Measurements from ENCODE around the gene CYB561A3. TPM values are rescaled to one million over a fixed set of nuclear protein-coding genes. Genes with fewer than 3 reads are reported as not detected.

The CYB561A3 gene
- total RNA-seq, 2 donors from 2014 or later: 37.9 to 43.0 TPM

DNA sequence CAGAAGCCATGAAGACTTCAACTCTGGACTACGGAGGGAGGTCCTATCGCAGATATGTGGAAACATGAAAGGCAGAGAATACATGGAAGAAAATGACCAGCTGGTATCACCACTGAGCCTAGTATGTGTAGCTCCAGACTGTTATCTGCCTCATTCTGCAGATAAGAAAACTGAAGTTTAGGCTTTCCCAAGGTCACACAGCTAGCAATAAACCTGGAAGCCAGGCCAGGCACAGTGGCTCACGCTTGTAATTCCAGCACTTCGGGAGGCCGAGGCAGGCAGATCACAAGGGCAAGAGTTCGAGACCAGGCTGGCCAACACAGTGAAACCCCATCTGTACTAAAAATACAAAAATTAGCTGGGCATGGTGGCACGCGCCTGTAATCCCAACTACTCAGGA is 50.9 kb downstream of the CYB561A3 start:
- ATAC-seq (replicated peaks in 1 of 2) (no peak), DNase-seq (no peak)
- Mint-ChIP-seq H3K9me3 (no peaks in the 10 kb centered on the region), H3K4me1 (ENCODE audit: low read depth) (no peaks in the 10 kb centered on the region), H3K36me3 (ENCODE audit: insufficient read depth in 2 of 2) (peaks cover 9 to 28% of the 10 kb centered on the region in 2 donors), H3K4me3 (no peak overlapping the region), H3K27me3 (ENCODE audit: low read depth) (no peaks in the 10 kb centered on the region), H3K27ac (peak overlapping the region; percentile 52)

DNA sequence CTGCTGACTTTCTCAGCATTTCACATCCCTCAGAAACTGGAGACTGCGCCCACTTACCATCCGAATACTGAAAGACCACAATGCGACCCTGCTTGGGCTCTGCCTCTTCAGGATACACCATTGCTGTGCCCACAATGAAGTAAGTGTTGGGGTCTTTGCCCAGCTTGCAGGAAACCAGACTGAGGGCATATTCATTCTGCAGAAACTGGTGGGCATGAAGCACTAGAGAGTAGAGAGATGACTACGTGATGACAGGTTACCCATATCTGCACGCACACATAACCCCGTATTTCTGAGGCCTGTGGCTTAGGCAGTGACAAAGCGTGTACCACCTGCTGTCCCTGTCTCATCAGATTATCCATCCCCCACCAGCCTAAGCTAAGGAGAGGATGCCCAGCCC is 51.9 kb downstream of the CYB561A3 start:
- H3K4me3 Mint-ChIP-seq: peak overlapping the region in 1 of 2 donors; percentile 29
- H3K9me3 Mint-ChIP-seq: no peaks in the 10 kb centered on the region
- ATAC-seq (replicated peaks in 1 of 2) (peak; percentile 93 to 96), DNase-seq (peak; percentile 45 to 52)
- H3K27ac Mint-ChIP-seq: peak overlapping the region; percentile 32
- peaks cover 8 to 22% of the 10 kb centered on the region in 2 donors for H3K36me3 Mint-ChIP-seq (ENCODE audit: insufficient read depth in 2 of 2)
- no peaks in the 10 kb centered on the region for H3K4me1 Mint-ChIP-seq (ENCODE audit: low read depth)
- H3K27me3 Mint-ChIP-seq (ENCODE audit: low read depth): no peaks in the 10 kb centered on the region

DNA sequence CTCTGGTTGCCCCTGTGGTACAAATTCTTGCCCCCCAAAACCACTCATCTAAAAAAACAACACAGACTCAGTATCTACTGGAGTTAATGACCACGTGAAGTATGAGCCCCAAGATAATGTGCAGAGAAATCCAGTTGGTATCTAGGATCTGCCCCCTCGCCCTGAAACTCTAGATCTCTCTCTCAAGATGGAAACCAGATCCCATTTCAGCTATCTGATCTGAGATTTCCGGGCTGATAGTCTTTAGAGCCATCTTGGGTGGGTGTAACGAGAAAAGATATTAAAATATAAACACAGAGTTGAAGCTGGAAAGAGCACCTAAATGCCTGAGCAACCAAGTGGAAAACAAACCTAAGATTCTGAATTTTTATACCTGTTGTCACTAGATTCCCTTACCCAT is 52.5 kb downstream of the CYB561A3 start:
- no peaks in the 10 kb centered on the region for H3K27me3 Mint-ChIP-seq (ENCODE audit: low read depth)
- no peak for DNase-seq
- no peak overlapping the region for H3K4me3 Mint-ChIP-seq
- H3K9me3 Mint-ChIP-seq: no peaks in the 10 kb centered on the region
- H3K36me3 Mint-ChIP-seq (ENCODE audit: insufficient read depth in 2 of 2): peaks cover 8 to 24% of the 10 kb centered on the region in 2 donors
- no peak overlapping the region for H3K27ac Mint-ChIP-seq
- no peaks in the 10 kb centered on the region for H3K4me1 Mint-ChIP-seq (ENCODE audit: low read depth)
- no peak for ATAC-seq (replicated peaks in 1 of 2)

DNA sequence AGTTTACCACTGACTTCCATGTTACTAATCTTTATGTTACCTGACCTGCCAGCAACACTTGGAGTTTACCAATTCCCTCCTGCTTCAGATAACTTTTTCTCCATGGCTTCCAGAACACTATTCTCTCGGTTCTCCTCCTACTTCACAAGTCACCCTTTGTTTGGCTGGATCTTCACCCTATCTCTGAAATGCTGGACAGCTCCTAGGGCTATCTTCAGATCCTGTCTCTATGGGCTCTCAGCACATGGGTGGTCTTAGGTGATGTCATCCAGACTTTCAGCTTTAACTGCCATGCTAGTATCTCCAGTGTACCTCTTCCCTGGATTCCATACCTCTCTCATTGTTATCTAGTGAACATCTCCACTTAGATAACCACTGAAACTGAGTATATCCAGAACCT is 54.3 kb downstream of the CYB561A3 start:
- ATAC-seq (replicated peaks in 1 of 2): no peak
- H3K4me3 Mint-ChIP-seq: no peak overlapping the region
- DNase-seq: no peak
- H3K27ac Mint-ChIP-seq: no peak overlapping the region
- H3K4me1 Mint-ChIP-seq (ENCODE audit: low read depth): no peaks in the 10 kb centered on the region
- peaks cover 2 to 18% of the 10 kb centered on the region in 2 donors for H3K36me3 Mint-ChIP-seq (ENCODE audit: insufficient read depth in 2 of 2)
- no peaks in the 10 kb centered on the region for H3K9me3 Mint-ChIP-seq
- H3K27me3 Mint-ChIP-seq (ENCODE audit: low read depth): no peaks in the 10 kb centered on the region

DNA sequence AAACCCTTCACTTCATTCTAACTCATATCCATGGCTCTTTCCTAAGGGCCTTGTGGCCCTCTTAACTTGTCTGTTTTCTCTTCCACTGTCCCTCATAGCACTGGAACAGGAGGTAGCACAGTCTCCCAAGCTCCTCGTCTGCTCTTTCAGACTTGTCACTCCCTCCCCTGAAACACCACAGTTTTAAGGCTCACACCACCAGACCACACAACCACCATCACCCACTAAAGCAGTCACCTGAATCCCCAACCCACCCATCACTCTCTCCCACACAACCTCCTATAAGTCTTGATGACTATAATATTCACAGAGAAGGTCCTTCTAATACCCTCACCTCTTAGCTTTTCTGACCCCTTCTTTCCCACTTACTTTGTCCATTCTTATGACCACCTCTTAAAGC is 55.5 kb downstream of the CYB561A3 start:
- Mint-ChIP-seq H3K4me3 (no peak overlapping the region), H3K9me3 (no peaks in the 10 kb centered on the region), H3K27ac (no peak overlapping the region), H3K36me3 (ENCODE audit: insufficient read depth in 2 of 2) (peaks cover 2 to 12% of the 10 kb centered on the region in 2 donors), H3K27me3 (ENCODE audit: low read depth) (no peaks in the 10 kb centered on the region), H3K4me1 (ENCODE audit: low read depth) (no peaks in the 10 kb centered on the region)
- ATAC-seq (replicated peaks in 1 of 2): no peak
- no peak for DNase-seq

GRCh38 chr11:61305417-61305816 is 56.3 kb downstream of the CYB561A3 start:
- DNase-seq (no peak), ATAC-seq (replicated peaks in 1 of 2) (no peak)
- H3K36me3 Mint-ChIP-seq (ENCODE audit: insufficient read depth in 2 of 2): peaks cover 3 to 11% of the 10 kb centered on the region in 2 donors
- no peak overlapping the region for H3K4me3 Mint-ChIP-seq
- H3K9me3 Mint-ChIP-seq: no peaks in the 10 kb centered on the region
- peaks cover 6% of the 10 kb centered on the region for H3K4me1 Mint-ChIP-seq (ENCODE audit: low read depth)
- no peak overlapping the region for H3K27ac Mint-ChIP-seq
- H3K27me3 Mint-ChIP-seq (ENCODE audit: low read depth): no peaks in the 10 kb centered on the region

GRCh38 chr11:61303725-61304124 is 58.0 kb downstream of the CYB561A3 start:
- Mint-ChIP-seq H3K9me3 (no peaks in the 10 kb centered on the region), H3K4me1 (ENCODE audit: low read depth) (peaks cover 11% of the 10 kb centered on the region), H3K27ac (no peak overlapping the region), H3K27me3 (ENCODE audit: low read depth) (no peaks in the 10 kb centered on the region), H3K4me3 (no peak overlapping the region), H3K36me3 (ENCODE audit: insufficient read depth in 2 of 2) (peaks cover 3 to 16% of the 10 kb centered on the region in 2 donors)
- no peak for ATAC-seq (replicated peaks in 1 of 2)
- no peak for DNase-seq

DNA sequence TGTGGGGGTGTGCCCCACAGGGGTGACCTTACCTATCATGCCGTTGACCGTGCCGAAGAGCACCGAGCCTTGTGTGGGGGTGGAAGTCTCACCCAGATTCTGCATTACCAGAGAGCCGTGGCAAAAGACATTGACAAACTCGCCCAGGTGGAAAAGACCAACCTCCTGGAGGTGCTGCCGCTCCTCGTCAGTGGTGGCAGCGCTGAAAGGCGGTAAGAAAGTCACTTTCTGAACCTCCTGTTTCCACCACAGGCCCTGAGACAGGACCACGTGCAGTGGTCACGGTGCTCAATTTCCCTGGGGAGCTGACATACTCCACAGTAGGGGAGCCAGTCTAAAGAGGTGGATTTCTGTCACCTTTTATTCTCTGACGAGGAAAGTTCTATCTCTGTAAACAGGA is 59.1 kb downstream of the CYB561A3 start:
- Mint-ChIP-seq H3K9me3 (no peaks in the 10 kb centered on the region), H3K36me3 (ENCODE audit: insufficient read depth in 2 of 2) (peaks cover 8 to 20% of the 10 kb centered on the region in 2 donors), H3K27me3 (ENCODE audit: low read depth) (no peaks in the 10 kb centered on the region), H3K4me1 (ENCODE audit: low read depth) (peaks cover 23% of the 10 kb centered on the region), H3K4me3 (no peak overlapping the region), H3K27ac (no peak overlapping the region)
- no peak for DNase-seq
- ATAC-seq (replicated peaks in 1 of 2): no peak

Other genes starting within 250 kb of the CYB561A3 start
- gene VPS37C, start 200.5 kb downstream of the CYB561A3 start, total RNA-seq: 10 to 100 TPM; 13.0 to 14.9 TPM
- not detected for gene PGA3, start 158.4 kb downstream of the CYB561A3 start, total RNA-seq
- gene PGA4, start 139.5 kb downstream of the CYB561A3 start, total RNA-seq: not detected
- gene PGA5, start 120.7 kb downstream of the CYB561A3 start, total RNA-seq: not detected
- 10 to 100 TPM in 1 of 2 donors, 1 to 10 TPM in 1; 7.7 to 11.8 TPM for gene VWCE, start 66.6 kb downstream of the CYB561A3 start, total RNA-seq
- 100 to 1,000 TPM; 168 to 176 TPM for gene DDB1, start 28.8 kb downstream of the CYB561A3 start, total RNA-seq
- gene TKFC, start 28.7 kb downstream of the CYB561A3 start, total RNA-seq: 10 to 100 TPM; 71.0 to 74.0 TPM
- gene TMEM138, start 492 bp upstream of the CYB561A3 start, total RNA-seq: 10 to 100 TPM; 42.0 to 45.0 TPM
- 10 to 100 TPM; 16.7 to 20.3 TPM for gene TMEM216, start 30.7 kb upstream of the CYB561A3 start, total RNA-seq
- gene CPSF7, start 68.1 kb upstream of the CYB561A3 start, total RNA-seq: 100 to 1,000 TPM; 164 to 223 TPM
- 10 to 100 TPM; 36.6 to 40.7 TPM for gene SDHAF2, start 68.2 kb upstream of the CYB561A3 start, total RNA-seq
- gene LRRC10B, start 146.9 kb upstream of the CYB561A3 start, total RNA-seq: not detected
- gene SYT7, start 219.2 kb upstream of the CYB561A3 start, total RNA-seq: not detected

All from activated T-cell treated with anti-CD3 and anti-CD28 coated beads, Interleukin-2, amount 50 U/mL, for 72 hours (primary cell).